ENCODE data around the gene LY6G5B.
A peak's percentile ranks its signal among the peaks of the same experiment; 100 is the strongest.

The LY6G5B gene

DNA sequence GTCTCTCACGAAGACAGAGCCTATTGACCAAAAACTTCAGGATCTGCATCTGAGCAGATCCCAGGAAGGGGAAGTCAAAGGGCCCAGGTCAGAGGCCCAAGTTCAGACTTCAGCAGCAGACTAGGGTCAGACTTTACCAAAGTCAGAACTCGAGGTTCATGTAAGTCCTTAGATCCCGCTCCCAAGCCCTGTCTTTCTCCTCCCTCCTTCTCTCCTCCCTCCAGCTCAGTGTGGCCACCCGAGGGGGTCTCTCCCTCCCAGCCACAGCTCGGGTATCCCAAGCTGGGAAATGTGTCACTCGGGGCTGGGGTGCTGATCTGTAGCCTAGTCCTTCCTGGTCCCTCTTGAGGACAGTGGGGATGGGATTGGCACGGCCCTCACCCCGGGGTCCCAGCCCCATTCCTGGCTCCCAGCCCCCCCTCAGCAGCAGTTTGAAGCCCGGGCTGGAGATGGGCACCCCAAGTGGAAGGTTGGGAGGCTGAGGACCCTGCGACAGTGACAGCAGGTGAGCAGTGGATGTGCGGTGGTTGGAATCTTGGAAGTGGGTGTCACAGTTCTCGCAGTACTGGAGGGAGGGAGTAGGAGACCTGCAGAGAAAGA lies 7.6 kb upstream of the LY6G5B start:
- H3K4me3 ChIP-seq (ENCODE audit: control insufficient read depth, low read depth, low read length), result no peak overlapping the region
- no peak for DNase-seq (ENCODE audit: low read depth)
- TF ChIP-seq, protein P1, sequence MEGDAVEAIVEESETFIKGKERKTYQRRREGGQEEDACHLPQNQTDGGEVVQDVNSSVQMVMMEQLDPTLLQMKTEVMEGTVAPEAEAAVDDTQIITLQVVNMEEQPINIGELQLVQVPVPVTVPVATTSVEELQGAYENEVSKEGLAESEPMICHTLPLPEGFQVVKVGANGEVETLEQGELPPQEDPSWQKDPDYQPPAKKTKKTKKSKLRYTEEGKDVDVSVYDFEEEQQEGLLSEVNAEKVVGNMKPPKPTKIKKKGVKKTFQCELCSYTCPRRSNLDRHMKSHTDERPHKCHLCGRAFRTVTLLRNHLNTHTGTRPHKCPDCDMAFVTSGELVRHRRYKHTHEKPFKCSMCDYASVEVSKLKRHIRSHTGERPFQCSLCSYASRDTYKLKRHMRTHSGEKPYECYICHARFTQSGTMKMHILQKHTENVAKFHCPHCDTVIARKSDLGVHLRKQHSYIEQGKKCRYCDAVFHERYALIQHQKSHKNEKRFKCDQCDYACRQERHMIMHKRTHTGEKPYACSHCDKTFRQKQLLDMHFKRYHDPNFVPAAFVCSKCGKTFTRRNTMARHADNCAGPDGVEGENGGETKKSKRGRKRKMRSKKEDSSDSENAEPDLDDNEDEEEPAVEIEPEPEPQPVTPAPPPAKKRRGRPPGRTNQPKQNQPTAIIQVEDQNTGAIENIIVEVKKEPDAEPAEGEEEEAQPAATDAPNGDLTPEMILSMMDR (conservative IDR thresholded peaks at IDR 0.05; ENCODE audit: control insufficient read depth, insufficient read depth, low read depth, low read length), result no peak

DNA sequence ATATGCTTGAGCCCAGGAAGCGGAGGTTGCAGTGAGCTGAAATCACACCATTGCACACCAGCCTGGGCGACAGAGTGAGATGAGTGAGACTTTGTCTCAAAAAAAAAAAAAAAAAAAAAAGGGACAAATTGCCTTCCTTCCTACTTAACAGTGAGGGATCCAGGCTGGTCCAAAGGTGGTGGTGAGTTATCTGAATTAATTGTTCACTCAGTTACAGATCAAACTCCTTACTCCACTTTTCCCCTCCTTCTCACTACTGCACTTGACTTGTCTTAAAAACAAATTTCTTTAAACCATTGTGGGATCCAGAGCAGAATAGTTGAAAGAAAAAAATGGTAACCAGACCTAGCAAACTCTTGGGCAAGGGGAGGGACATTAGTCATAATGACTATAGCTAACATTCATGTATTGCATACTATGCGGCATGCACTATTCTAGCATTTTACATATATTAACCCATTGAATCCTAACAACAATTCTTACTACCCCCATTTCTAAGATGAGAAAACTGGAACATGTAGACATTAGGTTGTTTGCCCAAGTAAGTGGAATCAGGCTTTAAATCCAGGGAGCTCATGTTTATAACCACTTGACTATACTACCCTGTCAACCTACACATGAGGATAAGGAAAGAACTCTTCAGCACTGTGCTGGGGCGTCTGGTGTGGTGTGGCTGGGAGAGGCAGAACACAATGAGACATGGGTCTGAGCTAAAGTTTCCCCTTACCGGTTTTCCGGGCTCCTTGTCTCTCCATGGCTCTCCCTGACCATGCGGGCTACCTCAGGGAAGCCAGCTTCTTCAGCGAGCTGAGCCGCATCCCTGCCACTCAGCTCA lies 6.4 kb upstream of the LY6G5B start:
- DNase-seq (ENCODE audit: low read depth), result peak; percentile 69
- TF ChIP-seq, protein P1 (conservative IDR thresholded peaks at IDR 0.05; ENCODE audit: control insufficient read depth, insufficient read depth, low read depth, low read length), result no peak
- H3K4me3 ChIP-seq (ENCODE audit: control insufficient read depth, low read depth, low read length), result peak overlapping the region; percentile 93

DNA sequence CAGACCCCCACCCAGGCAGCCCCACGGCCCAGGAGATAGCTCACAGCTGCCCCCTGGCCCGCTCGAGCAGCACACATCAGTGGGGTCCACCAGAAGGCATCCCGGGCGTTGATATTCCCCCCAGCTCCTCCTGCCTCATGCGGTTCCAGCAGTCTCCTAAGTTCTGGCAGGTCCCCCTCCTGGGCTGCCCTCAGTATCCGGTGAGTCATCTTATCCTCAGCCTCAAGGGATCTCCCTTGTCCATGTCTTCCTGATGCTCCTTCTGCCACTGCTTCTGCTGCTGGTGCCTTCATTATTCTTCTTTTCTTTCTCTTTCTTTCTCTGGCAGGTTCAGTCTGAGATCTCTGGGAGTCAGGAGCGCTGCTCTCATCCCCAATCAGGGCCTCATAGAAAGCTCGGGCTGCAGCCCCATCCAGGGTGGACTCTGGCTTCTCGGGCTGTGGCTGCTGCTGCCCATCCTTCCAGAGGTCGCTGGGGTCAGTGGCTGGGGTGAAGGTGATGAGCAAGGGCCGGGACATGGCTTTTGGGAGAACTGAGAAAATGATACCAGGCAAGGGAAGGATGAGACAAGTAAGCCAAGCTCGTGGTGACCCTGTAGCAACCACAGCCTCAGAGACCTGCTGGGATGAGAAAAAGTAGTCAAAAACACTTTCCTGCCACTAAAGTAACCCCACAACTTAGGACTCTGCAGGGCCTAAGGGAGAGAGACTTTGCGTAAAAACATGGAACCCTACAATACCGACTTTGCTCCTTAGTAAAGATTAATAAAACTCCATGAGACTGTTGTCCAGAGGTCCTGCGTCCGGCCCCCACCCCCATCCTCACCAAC lies 5.6 kb upstream of the LY6G5B start:
- peak overlapping the region; percentile 93 for H3K4me3 ChIP-seq (ENCODE audit: control insufficient read depth, low read depth, low read length)
- TF ChIP-seq, protein P1 (conservative IDR thresholded peaks at IDR 0.05; ENCODE audit: control insufficient read depth, insufficient read depth, low read depth, low read length), result no peak
- peak; percentile 86 for DNase-seq (ENCODE audit: low read depth)

DNA sequence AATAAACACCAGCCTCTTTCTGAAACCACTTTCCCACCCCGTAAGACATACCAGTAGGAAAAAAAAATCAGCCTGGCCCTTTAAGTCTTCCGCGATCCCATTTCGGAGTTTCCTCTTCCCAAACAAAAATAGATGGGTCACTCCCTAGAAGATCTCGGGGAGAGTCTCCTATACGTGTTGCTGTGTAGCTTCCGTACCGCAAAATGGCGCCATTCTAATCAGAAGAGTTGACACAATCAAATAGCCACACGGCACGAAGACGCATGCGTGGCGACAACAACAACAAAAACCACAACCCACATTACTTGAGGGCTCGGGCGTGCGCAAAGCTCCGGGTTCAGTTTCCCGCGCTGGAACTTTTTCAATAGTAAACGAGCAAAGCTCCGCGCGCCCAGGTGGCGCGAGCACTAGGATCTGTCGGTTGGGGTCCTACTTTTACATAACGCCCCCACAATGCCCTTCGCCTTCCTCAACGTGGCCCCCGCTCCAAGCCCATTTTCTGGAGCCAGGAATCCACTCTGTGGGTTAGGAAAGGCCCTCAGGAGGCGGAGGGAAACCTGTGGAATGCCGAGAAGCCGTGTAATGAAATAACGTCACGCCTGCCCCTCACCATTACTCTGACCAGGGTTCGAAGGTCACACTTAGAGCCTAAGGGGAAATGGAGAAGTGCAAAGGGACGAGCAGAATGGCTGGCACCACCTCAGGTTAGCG lies 4.8 kb upstream of the LY6G5B start, which contains the start of gene GPANK1:
Gene GPANK1 (minus strand): TSS at position 208 of the 711 bp plus-strand sequence. CDS start 519 bp downstream, outside the sequence.
- TF ChIP-seq, protein P1 (conservative IDR thresholded peaks at IDR 0.05; ENCODE audit: control insufficient read depth, insufficient read depth, low read depth, low read length), result no peak
- H3K4me3 ChIP-seq (ENCODE audit: control insufficient read depth, low read depth, low read length), result peak within 1 kb of the TSS; percentile 93
- peak; percentile 95 for DNase-seq (ENCODE audit: low read depth)

DNA sequence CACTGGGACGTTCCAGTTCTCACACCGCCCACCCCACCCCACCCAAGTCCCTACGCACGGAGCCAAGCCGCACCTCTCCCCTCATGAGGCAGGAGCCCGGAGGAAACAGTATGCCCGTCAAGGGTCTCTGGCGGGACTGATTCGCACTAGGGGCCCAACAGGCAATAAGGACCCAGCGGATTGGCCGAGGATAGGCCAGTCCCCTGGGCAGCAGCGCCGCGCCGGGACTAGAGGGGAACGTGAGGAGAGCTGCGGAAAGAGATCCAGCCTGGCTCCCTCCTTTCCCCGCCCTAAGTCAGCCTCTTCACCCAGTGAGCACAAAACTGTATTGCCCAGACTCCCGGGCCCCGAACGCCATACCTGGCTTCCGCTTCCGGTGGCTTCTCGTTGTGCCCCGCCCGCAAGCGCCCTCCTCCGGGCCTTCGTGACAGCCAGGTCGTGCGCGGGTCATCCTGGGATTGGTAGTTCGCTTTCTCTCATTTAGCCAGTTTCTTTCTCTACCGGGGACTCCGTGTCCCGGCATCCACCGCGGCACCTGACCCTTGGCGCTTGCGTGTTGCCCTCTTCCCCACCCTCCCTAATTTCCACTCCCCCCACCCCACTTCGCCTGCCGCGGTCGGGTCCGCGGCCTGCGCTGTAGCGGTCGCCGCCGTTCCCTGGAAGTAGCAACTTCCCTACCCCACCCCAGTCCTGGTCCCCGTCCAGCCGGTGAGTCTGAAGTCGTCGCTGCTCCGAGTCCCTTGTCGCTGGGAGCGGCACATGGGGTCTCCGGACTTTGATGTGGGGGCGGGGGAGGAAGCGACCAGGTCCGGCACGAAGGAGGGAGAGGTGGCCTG lies 4.1 kb upstream of the LY6G5B start, which contains the start of gene CSNK2B:
Gene CSNK2B (plus strand): TSS at position 580 of the 836 bp plus-strand sequence. CDS start 752 bp downstream, outside the sequence.
- TF ChIP-seq, protein P1 (conservative IDR thresholded peaks at IDR 0.05; ENCODE audit: control insufficient read depth, insufficient read depth, low read depth, low read length), result no peak
- peak; percentile 95 for DNase-seq (ENCODE audit: low read depth)
- H3K4me3 ChIP-seq (ENCODE audit: control insufficient read depth, low read depth, low read length), result peak within 1 kb of the TSS; percentile 93

Measured in fibroblast of mammary gland (primary cell).